ENCODE measurements around the gene PTS.
"Not testable (repeated sequence)": the region's sequence is repeated elsewhere in the genome, so short reads cannot be mapped to it uniquely, and the experiment has no call there.

PTS gene

DNA sequence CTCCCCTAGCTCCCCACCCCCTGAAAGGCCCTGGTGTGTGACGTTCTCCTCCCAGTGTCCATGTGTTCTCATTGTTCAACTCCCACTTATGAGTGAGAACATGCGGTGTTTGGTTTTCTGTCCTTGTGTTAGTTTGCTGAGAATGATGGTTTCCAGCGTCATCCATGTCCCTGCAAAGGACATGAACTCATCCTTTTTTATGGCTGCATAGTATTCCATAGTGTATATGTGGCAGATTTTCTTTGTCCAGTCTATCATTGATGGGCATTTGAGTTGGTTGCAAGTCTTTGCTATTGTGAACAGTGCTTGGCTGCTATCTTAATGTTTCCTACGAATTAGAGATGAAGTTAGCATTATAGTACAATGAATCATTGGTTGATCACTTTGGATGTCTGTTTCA is 27.1 kb upstream of the PTS start:
- H3K36me3 ChIP-seq (ENCODE audit: control insufficient read depth, insufficient read depth, low read length); H3K9me3 ChIP-seq (ENCODE audit: control insufficient read depth, insufficient read depth, low read depth, low read length); H3K4me1 ChIP-seq (ENCODE audit: control insufficient read depth, insufficient read depth, low read length); H3K27me3 ChIP-seq (ENCODE audit: control insufficient read depth, insufficient read depth, low read length); H3K27ac ChIP-seq (ENCODE audit: low read depth, low read length); H3K4me3 ChIP-seq (ENCODE audit: low read depth, low read length); H3K9ac ChIP-seq (ENCODE audit: low read length): not testable (repeated sequence)

- no peak overlapping the region for H3K4me3 ChIP-seq (ENCODE audit: low read depth, low read length)
- no peaks in the 10 kb centered on the region for H3K9me3 ChIP-seq (ENCODE audit: control insufficient read depth, insufficient read depth, low read depth, low read length)
- H3K36me3 ChIP-seq (ENCODE audit: control insufficient read depth, insufficient read depth, low read length): no peaks in the 10 kb centered on the region
- H3K27ac ChIP-seq (ENCODE audit: low read depth, low read length): no peak overlapping the region
- H3K4me1 ChIP-seq (ENCODE audit: control insufficient read depth, insufficient read depth, low read length): no peaks in the 10 kb centered on the region
- H3K9ac ChIP-seq (ENCODE audit: low read length): no peak overlapping the region
- H3K27me3 ChIP-seq (ENCODE audit: control insufficient read depth, insufficient read depth, low read length): no peaks in the 10 kb centered on the region
Measured at GRCh38 chr11:112200252-112200651, 26.0 kb upstream of the PTS start.

DNA sequence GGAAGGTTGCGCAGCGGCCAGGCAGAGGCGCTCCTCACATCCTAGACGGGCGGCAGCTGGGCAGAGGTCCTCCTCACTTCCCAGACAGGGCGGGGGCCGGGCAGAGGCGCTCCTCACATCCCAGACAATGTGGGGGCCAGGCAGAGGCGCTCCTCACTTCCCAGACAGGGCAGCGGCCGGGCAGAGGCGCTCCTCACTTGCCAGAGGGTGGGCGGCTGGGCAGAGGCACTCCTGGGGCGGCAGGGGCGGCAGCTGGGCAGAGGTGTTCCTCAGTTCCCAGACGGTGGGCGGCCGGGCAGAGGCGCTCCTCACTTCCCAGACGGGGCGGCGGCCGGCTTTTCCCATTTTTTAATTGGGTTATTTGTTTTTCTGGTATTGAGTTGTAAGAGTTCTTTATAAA is 20.2 kb upstream of the PTS start:
- H3K4me3 ChIP-seq (ENCODE audit: low read depth, low read length): no peak overlapping the region
- no peaks in the 10 kb centered on the region for H3K9me3 ChIP-seq (ENCODE audit: control insufficient read depth, insufficient read depth, low read depth, low read length)
- no peak overlapping the region for H3K27ac ChIP-seq (ENCODE audit: low read depth, low read length)
- no peak overlapping the region for H3K9ac ChIP-seq (ENCODE audit: low read length)
- H3K27me3 ChIP-seq (ENCODE audit: control insufficient read depth, insufficient read depth, low read length): no peaks in the 10 kb centered on the region
- no peaks in the 10 kb centered on the region for H3K4me1 ChIP-seq (ENCODE audit: control insufficient read depth, insufficient read depth, low read length)
- no peaks in the 10 kb centered on the region for H3K36me3 ChIP-seq (ENCODE audit: control insufficient read depth, insufficient read depth, low read length)

DNA sequence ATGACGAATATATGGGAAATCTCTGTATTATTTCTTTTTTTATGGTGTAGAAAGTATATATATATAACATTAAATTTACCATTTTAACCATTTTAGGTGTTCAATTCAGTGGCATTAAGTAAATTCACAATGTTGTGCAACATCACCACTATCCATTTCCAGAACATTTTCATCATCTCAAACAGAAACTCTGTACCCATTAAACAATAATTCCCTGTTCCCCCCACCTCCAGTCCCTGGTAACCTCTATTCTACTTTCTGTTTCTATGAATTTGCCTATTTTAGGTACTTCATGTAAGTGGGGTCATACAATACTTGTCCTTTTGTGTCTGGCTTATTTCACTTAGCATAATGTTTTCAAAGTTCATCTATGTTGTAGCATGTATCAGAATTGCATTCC is 15.3 kb upstream of the PTS start:
- Histone ChIP-seq H3K9me3 (ENCODE audit: control insufficient read depth, insufficient read depth, low read depth, low read length) (no peaks in the 10 kb centered on the region), H3K27ac (ENCODE audit: low read depth, low read length) (no peak overlapping the region), H3K9ac (ENCODE audit: low read length) (no peak overlapping the region)

DNA sequence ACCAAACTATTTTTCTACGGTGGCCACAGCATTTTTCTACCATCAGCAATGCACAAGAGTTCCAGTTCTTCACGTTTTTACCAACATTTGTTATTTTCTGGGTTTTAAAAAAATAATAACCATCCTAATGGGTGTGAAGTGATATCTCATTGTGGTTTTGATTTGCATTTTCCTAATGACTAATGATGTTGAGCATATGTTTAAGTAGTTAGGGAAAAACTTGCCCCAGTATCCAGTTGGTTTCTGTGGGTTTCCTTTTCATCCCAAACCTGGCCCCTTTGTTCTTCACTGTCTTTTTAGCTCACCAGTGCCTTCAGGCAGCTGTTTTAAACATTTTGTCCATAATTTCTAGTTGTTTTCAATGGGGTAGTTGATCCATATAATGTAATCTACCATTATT is 14.7 kb upstream of the PTS start:
- Histone ChIP-seq H3K4me1 (ENCODE audit: control insufficient read depth, insufficient read depth, low read length) (no peaks in the 10 kb centered on the region), H3K27me3 (ENCODE audit: control insufficient read depth, insufficient read depth, low read length) (no peaks in the 10 kb centered on the region), H3K36me3 (ENCODE audit: control insufficient read depth, insufficient read depth, low read length) (no peaks in the 10 kb centered on the region), H3K4me3 (ENCODE audit: low read depth, low read length) (no peak overlapping the region), H3K27ac (ENCODE audit: low read depth, low read length) (no peak overlapping the region), H3K9me3 (ENCODE audit: control insufficient read depth, insufficient read depth, low read depth, low read length) (no peaks in the 10 kb centered on the region), H3K9ac (ENCODE audit: low read length) (no peak overlapping the region)

More for the DNA sequence above, 15.3 kb upstream of the PTS start:
- no peaks in the 10 kb centered on the region for H3K36me3 ChIP-seq (ENCODE audit: control insufficient read depth, insufficient read depth, low read length)
- no peaks in the 10 kb centered on the region for H3K27me3 ChIP-seq (ENCODE audit: control insufficient read depth, insufficient read depth, low read length)
- no peak overlapping the region for H3K4me3 ChIP-seq (ENCODE audit: low read depth, low read length)
- no peaks in the 10 kb centered on the region for H3K4me1 ChIP-seq (ENCODE audit: control insufficient read depth, insufficient read depth, low read length)

DNA sequence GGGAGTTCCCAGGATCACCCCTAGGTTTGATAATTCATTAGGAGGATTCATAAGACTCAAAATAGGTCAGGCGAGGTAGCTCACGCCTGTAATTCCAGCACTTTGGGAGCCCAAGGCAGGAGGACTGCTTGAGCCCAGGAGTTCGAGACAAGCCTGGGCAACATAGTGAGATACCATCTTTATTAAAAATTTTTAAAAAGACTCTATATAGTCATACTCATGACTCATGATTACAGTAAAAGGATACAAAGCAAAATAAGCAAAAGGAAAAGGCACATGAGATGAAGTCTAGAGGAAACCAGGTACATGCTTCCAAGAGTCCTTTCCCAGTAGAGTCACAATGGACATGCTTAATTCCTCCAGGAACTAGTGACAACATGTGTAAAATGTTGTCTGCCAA is 13.9 kb upstream of the PTS start:
- H3K9ac ChIP-seq (ENCODE audit: low read length): no peak overlapping the region

DNA sequence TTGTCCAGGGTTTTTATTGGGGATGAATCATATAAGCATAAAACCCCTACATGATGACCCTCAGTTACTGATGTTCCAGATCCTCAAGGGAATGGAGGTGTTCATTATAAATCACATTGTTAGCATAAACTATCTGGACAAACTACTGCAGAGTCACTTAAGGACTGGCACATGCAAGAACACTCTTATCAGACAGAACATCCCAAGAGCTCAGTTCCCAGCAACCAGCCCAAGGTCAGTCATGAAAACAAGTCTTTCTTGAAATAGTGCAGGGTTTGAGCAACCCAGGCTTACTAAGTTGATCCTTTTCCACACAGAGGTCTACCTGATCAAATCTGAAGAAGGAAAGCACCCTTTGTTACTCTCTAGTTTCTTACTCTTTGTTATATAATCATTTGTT is 13.5 kb upstream of the PTS start:
- no peak overlapping the region for H3K9ac ChIP-seq (ENCODE audit: low read length)
- no peaks in the 10 kb centered on the region for H3K27me3 ChIP-seq (ENCODE audit: control insufficient read depth, insufficient read depth, low read length)
- no peaks in the 10 kb centered on the region for H3K4me1 ChIP-seq (ENCODE audit: control insufficient read depth, insufficient read depth, low read length)
- H3K36me3 ChIP-seq (ENCODE audit: control insufficient read depth, insufficient read depth, low read length): no peaks in the 10 kb centered on the region
- H3K27ac ChIP-seq (ENCODE audit: low read depth, low read length): no peak overlapping the region
- H3K4me3 ChIP-seq (ENCODE audit: low read depth, low read length): no peak overlapping the region
- H3K9me3 ChIP-seq (ENCODE audit: control insufficient read depth, insufficient read depth, low read depth, low read length): no peaks in the 10 kb centered on the region

More for the DNA sequence above, 13.9 kb upstream of the PTS start:
- H3K4me3 ChIP-seq (ENCODE audit: low read depth, low read length): no peak overlapping the region
- H3K4me1 ChIP-seq (ENCODE audit: control insufficient read depth, insufficient read depth, low read length): no peaks in the 10 kb centered on the region
- H3K36me3 ChIP-seq (ENCODE audit: control insufficient read depth, insufficient read depth, low read length): no peaks in the 10 kb centered on the region
- H3K27me3 ChIP-seq (ENCODE audit: control insufficient read depth, insufficient read depth, low read length): no peaks in the 10 kb centered on the region
- no peak overlapping the region for H3K27ac ChIP-seq (ENCODE audit: low read depth, low read length)
- no peaks in the 10 kb centered on the region for H3K9me3 ChIP-seq (ENCODE audit: control insufficient read depth, insufficient read depth, low read depth, low read length)

DNA sequence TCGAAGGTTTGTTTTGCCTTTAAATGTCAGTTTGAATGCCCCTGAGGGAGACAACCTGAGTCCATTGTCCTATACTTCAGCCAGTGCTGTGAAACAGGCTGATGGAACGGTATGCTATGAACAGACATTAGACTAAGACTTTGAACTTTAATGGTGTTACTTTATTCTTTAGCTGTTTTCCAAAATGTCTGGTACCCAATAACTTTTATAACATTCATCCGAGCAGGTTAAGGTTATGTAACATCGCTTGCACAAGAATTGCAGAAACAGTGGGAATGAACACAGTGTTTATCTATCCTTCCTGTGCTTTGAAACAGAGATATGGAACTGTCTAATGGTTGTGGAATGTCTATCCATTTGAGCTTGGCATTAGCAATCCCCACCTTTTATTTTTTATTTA is 12.5 kb upstream of the PTS start:
- Histone ChIP-seq H3K36me3 (ENCODE audit: control insufficient read depth, insufficient read depth, low read length) (no peaks in the 10 kb centered on the region), H3K27me3 (ENCODE audit: control insufficient read depth, insufficient read depth, low read length) (no peaks in the 10 kb centered on the region), H3K9ac (ENCODE audit: low read length) (no peak overlapping the region)

GRCh38 chr11:112215621-112216020 is 10.6 kb upstream of the PTS start:
- Histone ChIP-seq H3K9ac (ENCODE audit: low read length) (no peak overlapping the region), H3K27me3 (ENCODE audit: control insufficient read depth, insufficient read depth, low read length) (no peaks in the 10 kb centered on the region), H3K36me3 (ENCODE audit: control insufficient read depth, insufficient read depth, low read length) (no peaks in the 10 kb centered on the region), H3K4me3 (ENCODE audit: low read depth, low read length) (no peak overlapping the region), H3K4me1 (ENCODE audit: control insufficient read depth, insufficient read depth, low read length) (no peaks in the 10 kb centered on the region), H3K9me3 (ENCODE audit: control insufficient read depth, insufficient read depth, low read depth, low read length) (no peaks in the 10 kb centered on the region; the same call in 1 of the 2 replicates), H3K27ac (ENCODE audit: low read depth, low read length) (no peak overlapping the region)

More for the DNA sequence above, 12.5 kb upstream of the PTS start:
- H3K4me3 ChIP-seq (ENCODE audit: low read depth, low read length): no peak overlapping the region
- no peak overlapping the region for H3K27ac ChIP-seq (ENCODE audit: low read depth, low read length)
- H3K9me3 ChIP-seq (ENCODE audit: control insufficient read depth, insufficient read depth, low read depth, low read length): no peaks in the 10 kb centered on the region; the same call in 1 of the 2 replicates
- no peaks in the 10 kb centered on the region for H3K4me1 ChIP-seq (ENCODE audit: control insufficient read depth, insufficient read depth, low read length)

DNA sequence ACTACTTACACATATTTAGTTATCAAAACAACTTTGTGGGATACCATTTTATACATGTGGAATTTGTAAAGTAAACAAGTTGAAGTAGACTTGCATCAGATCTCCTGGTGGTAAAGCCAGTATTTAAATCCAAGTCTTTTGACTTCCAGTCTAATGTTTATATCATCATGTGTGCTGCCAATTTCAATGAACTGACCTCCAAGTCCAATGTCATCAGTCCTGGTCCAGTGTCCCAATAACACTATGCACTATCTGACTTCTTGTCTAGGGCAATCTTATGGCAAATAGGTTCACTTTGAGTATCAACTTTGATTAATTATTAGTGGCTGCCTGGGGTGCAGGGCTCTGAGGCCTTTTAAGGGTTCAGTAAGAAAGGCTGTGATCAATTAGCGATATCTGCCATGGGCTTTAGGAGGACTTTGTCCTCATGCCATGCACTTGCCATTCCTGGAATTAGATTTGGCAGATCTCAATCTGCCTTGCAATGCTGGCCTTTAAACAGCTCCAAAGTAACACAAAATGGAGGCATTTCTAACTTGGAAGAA is 9.6 kb upstream of the PTS start:
- Histone ChIP-seq H3K9ac (ENCODE audit: low read length) (no peak overlapping the region), H3K4me3 (ENCODE audit: low read depth, low read length) (no peak overlapping the region), H3K9me3 (ENCODE audit: control insufficient read depth, insufficient read depth, low read depth, low read length) (no peaks in the 10 kb centered on the region; the same call in 1 of the 2 replicates), H3K27me3 (ENCODE audit: control insufficient read depth, insufficient read depth, low read length) (no peaks in the 10 kb centered on the region), H3K4me1 (ENCODE audit: control insufficient read depth, insufficient read depth, low read length) (no peaks in the 10 kb centered on the region), H3K27ac (ENCODE audit: low read depth, low read length) (no peak overlapping the region), H3K36me3 (ENCODE audit: control insufficient read depth, insufficient read depth, low read length) (no peaks in the 10 kb centered on the region)

- Histone ChIP-seq H3K9ac (ENCODE audit: low read length) (no peak overlapping the region), H3K27me3 (ENCODE audit: control insufficient read depth, insufficient read depth, low read length) (peaks cover 10% of the 10 kb centered on the region; the same call in 1 of the 2 replicates), H3K36me3 (ENCODE audit: control insufficient read depth, insufficient read depth, low read length) (no peaks in the 10 kb centered on the region), H3K9me3 (ENCODE audit: control insufficient read depth, insufficient read depth, low read depth, low read length) (no peaks in the 10 kb centered on the region; the same call in 1 of the 2 replicates), H3K27ac (ENCODE audit: low read depth, low read length) (no peak overlapping the region), H3K4me3 (ENCODE audit: low read depth, low read length) (no peak overlapping the region), H3K4me1 (ENCODE audit: control insufficient read depth, insufficient read depth, low read length) (no peaks in the 10 kb centered on the region)
Measured at GRCh38 chr11:112219476-112220232, 6.6 kb upstream of the PTS start.

Measured in HUES6 (cell line).